ENCODE results near the gene CTDP1. TPM values are rescaled to one million over a fixed set of nuclear protein-coding genes. Genes with fewer than 3 reads are reported as not detected.

The CTDP1 gene
- total and polyA plus RNA-seq, 12 donors: 3.8 to 23.9 (median 15.8) TPM

DNA sequence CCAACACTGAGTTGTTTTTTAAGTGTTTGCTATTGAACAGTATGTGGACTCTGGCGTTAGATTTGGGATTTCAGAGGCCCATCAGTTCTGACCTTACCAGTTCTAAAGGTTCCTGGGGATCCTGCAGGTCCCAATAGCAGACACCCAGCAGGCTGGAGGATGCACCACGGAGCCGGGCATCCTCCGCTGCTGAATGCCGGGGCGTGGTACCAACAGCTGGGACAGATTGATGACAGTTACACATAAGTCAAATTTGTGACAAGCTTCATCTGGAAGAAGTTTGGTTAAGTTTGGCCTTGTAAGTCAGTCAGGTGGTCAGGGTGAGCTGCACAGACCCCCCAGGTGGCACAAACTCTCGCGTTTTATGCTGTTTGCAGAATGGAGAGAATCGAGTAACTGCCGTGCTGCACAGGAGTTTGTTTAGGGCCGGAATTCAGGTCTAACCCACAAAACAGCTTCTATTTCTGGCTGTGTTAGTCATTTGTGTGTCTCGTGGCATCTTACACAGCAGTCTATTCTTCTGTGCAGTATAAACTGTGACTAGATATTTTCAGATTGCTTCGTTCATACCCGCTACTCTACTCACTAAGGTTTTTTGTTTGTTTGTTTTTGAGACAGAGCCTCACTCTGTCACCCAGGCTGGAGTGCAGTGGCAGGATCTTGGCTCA is 19.2 kb downstream of the CTDP1 start:
- WGBS, 4 donors: 93 to 98% (median 96%) methylated on average over 14 of the region's 14 CpGs
- Histone ChIP-seq H3K27me3 (no peaks in the 10 kb centered on the region), H3K4me1 (replicated peaks in 1 of 2) (no peaks in the 10 kb centered on the region), H3K9me3 (replicated peaks in 1 of 3) (no peaks in the 10 kb centered on the region), H3K36me3 (replicated peaks in 1 of 2) (peaks cover 0 to 39% of the 10 kb centered on the region in 2 donors), H3K27ac (no peak overlapping the region), H3K4me3 (no peak overlapping the region)
- intact Hi-C loops (cut with DNase I): no loop called here
- DNase-seq: no peak
- TF ChIP-seq, protein P1, sequence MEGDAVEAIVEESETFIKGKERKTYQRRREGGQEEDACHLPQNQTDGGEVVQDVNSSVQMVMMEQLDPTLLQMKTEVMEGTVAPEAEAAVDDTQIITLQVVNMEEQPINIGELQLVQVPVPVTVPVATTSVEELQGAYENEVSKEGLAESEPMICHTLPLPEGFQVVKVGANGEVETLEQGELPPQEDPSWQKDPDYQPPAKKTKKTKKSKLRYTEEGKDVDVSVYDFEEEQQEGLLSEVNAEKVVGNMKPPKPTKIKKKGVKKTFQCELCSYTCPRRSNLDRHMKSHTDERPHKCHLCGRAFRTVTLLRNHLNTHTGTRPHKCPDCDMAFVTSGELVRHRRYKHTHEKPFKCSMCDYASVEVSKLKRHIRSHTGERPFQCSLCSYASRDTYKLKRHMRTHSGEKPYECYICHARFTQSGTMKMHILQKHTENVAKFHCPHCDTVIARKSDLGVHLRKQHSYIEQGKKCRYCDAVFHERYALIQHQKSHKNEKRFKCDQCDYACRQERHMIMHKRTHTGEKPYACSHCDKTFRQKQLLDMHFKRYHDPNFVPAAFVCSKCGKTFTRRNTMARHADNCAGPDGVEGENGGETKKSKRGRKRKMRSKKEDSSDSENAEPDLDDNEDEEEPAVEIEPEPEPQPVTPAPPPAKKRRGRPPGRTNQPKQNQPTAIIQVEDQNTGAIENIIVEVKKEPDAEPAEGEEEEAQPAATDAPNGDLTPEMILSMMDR (IDR thresholded peaks at IDR 0.05): no peak
- TF ChIP-seq POLR2A (IDR thresholded peaks at IDR 0.05): no peak

GRCh38 chr18:79699653-79700052 is 20.1 kb downstream of the CTDP1 start:
- no peak overlapping the region for H3K4me3 ChIP-seq
- no peak overlapping the region for H3K27ac ChIP-seq
- TF ChIP-seq, protein P1 (IDR thresholded peaks at IDR 0.05): no peak
- no peak for TF ChIP-seq POLR2A (IDR thresholded peaks at IDR 0.05)
- H3K27me3 ChIP-seq: no peaks in the 10 kb centered on the region
- DNase-seq: no peak
- no peaks in the 10 kb centered on the region for H3K9me3 ChIP-seq (replicated peaks in 1 of 3)
- intact Hi-C loops (cut with DNase I): loop anchor here in 1 of 2 donors (5.0 kb wide), 1 partner anchor 193 kb away; no protein-coding TSS in a partner anchor
- 94 to 96% (median 95%) methylated on average over 4 to 8 of the region's 8 CpGs for WGBS, 4 donors
- H3K36me3 ChIP-seq (replicated peaks in 1 of 2): peaks cover 0 to 44% of the 10 kb centered on the region in 2 donors
- H3K4me1 ChIP-seq (replicated peaks in 1 of 2): no peaks in the 10 kb centered on the region

DNA sequence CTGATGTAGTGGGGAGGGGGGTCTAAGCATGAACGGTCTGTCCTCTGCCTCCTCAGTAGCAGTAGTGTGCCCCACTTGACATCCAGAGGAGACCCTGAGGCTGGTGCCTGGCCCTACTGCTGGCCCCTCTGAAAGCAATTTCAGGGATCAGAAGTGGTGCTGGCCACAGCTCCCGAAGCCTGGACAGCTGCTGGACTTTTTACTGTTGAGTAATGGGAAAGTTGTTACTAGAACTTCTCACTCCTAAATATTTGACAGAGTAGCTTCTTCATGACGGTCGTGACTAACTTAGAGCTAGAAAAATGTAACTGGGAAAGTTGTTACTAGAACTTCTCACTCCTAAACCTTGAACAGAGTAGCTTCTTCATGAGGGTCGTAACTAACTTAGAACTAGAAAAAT is 23.3 kb downstream of the CTDP1 start:
- DNase-seq: no peak
- Histone ChIP-seq H3K27me3 (no peaks in the 10 kb centered on the region), H3K36me3 (replicated peaks in 1 of 2) (peaks cover 0 to 46% of the 10 kb centered on the region in 2 donors), H3K9me3 (replicated peaks in 1 of 3) (no peaks in the 10 kb centered on the region), H3K27ac (no peak overlapping the region), H3K4me1 (replicated peaks in 1 of 2) (no peaks in the 10 kb centered on the region), H3K4me3 (no peak overlapping the region)
- intact Hi-C loops (cut with DNase I): loop anchor here in 1 of 2 donors (5.0 kb wide), 1 partner anchor 189 kb away; no protein-coding TSS in a partner anchor
- 95 to 97% (median 97%) methylated on average over 5 of the region's 5 CpGs for WGBS, 4 donors
- TF ChIP-seq, protein P1 (IDR thresholded peaks at IDR 0.05): no peak
- TF ChIP-seq POLR2A (IDR thresholded peaks at IDR 0.05): no peak

DNA sequence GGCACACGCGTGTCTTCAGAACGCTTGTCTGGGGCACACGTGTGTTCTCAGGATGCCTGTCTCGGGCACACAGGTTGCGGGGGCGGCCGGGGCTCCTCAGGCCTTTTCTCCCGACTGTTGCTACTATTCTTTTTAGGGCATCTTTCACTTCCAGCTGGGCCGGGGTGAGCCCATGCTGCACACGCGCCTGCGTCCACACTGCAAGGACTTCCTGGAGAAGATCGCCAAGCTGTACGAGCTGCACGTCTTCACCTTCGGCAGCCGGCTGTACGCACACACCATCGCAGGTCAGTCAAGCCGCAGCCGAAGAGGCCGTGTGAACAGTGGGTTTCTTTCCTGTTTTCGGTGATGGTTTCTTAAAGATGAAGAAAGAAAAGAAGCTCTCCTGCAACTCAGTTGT is 25.0 kb downstream of the CTDP1 start:
- TF ChIP-seq POLR2A (IDR thresholded peaks at IDR 0.05): no peak
- TF ChIP-seq, protein P1 (IDR thresholded peaks at IDR 0.05): no peak
- no peaks in the 10 kb centered on the region for H3K4me1 ChIP-seq (replicated peaks in 1 of 2)
- no peaks in the 10 kb centered on the region for H3K27me3 ChIP-seq
- no peak overlapping the region for H3K27ac ChIP-seq
- WGBS, 4 donors: 96 to 99% (median 98%) methylated on average over 23 to 24 of the region's 24 CpGs
- no peak for DNase-seq
- no peaks in the 10 kb centered on the region for H3K9me3 ChIP-seq (replicated peaks in 1 of 3)
- intact Hi-C loops (cut with DNase I): loop anchor here in 1 of 2 donors (5.0 kb wide), 1 partner anchor 188 kb away; no protein-coding TSS in a partner anchor
- no peak overlapping the region for H3K4me3 ChIP-seq
- H3K36me3 ChIP-seq (replicated peaks in 1 of 2): peaks cover 0 to 39% of the 10 kb centered on the region in 2 donors

Measured in adrenal gland (tissue), 12 donors.